GM12878 (cell line): Measurements from ENCODE around the gene ELP2. TPM values are rescaled to one million over a fixed set of nuclear protein-coding genes. Genes with fewer than 3 reads are reported as not detected.

Experiments used
- ATAC-seq: fragments of 200-7000 bp; cut with Tn5 transposase; 3 replicates; pipeline ENCODE4 v1.9.1; 2020; ENCODE audit warnings: mild to moderate bottlenecking, moderate library complexity
- BruUV-seq: library from RNA; stranded (reverse); fragments of 400-500 nt; replicated peaks from 2 replicates; lab custom pipeline; 2021; lab: Mats Ljungman, UMichigan
- CTCF ChIA-PET: fragments of 300-600 bp; sonication (Branson Sonifier 250); formaldehyde crosslinking; extraction: SDS; loops from one replicate; lab custom pipeline; 2021; ENCODE audit warnings: inconsistent platforms; lab: Yijun Ruan, JAX
- POLR2A ChIA-PET: fragments of 350-600 bp; formaldehyde crosslinking; extraction: SDS; loops from one replicate; lab custom pipeline; 2021; ENCODE audit warnings: inconsistent platforms; lab: Charles Lee
- RAD21 ChIA-PET: fragments of 300-600 bp; sonication (Branson Sonifier 250); formaldehyde crosslinking; loops from one replicate; lab custom pipeline; 2023; ENCODE audit warnings: antibody characterized with exemption; ENCODE audit not compliant: unreplicated experiment; lab: Charles Lee
- SMC1A ChIA-PET: fragments of 300-600 bp; sonication (Branson Sonifier 250); formaldehyde crosslinking; loops from one replicate; lab custom pipeline; 2023; ENCODE audit not compliant: unreplicated experiment, uncharacterized antibody; lab: Charles Lee
- DNase-seq: peaks from one replicate; pipeline ENCODE4 v3.0.0-alpha.2; 2011; ENCODE audit warnings: low read depth, low spot score
- FAIRE-seq: peaks from 3 replicates; lab custom pipeline; 2011; peaks lifted over from hg19 to GRCh38; lab: Jason Lieb, UNC
- H2AFZ ChIP-seq: 2 replicates; pipeline ENCODE4 v1.6.0; 2011; ENCODE audit warnings: low read depth, low read length, control low read depth; ENCODE audit not compliant: control insufficient read depth
- H3K27ac ChIP-seq: 2 replicates; pipeline ENCODE4 v1.5.1; 2011; ENCODE audit warnings: control low read depth; ENCODE audit not compliant: control insufficient read depth, insufficient read depth
- H3K27me3 ChIP-seq, 2 experiments: replicated peaks in 1 of 2; 2 replicates each; pipeline versions ENCODE4 v1.6.0 to v1.6.1; 2011; ENCODE audit warnings: low read length in 1 of 2; ENCODE audit not compliant: control insufficient read depth in 2 of 2, insufficient read depth in 2 of 2
- H3K36me3 ChIP-seq, 2 experiments: 2 replicates each; pipeline ENCODE4 v1.5.1; 2011; ENCODE audit warnings: low read length in 1 of 2; ENCODE audit not compliant: control insufficient read depth in 2 of 2, insufficient read depth in 2 of 2
- H3K4me1 ChIP-seq: 2 replicates; pipeline ENCODE4 v1.6.1; 2011; ENCODE audit warnings: mild to moderate bottlenecking, low read length, moderate library complexity, mixed read lengths; ENCODE audit not compliant: control insufficient read depth, insufficient read depth
- H3K4me2 ChIP-seq: 2 replicates; pipeline ENCODE4 v1.6.0; 2011; ENCODE audit warnings: control low read depth; ENCODE audit not compliant: control insufficient read depth, insufficient read depth
- H3K4me3 ChIP-seq: fragments of 200-600 bp; sonication (generic); 2 replicates; pipeline ENCODE4 v1.5.1; 2016
- H3K79me2 ChIP-seq: 2 replicates; pipeline ENCODE4 v1.6.0; 2011; ENCODE audit warnings: low read length; ENCODE audit not compliant: control insufficient read depth, insufficient read depth
- H3K9ac ChIP-seq: 2 replicates; pipeline ENCODE4 v1.8.0; 2011; ENCODE audit warnings: low read length, control low read depth, mixed read lengths; ENCODE audit not compliant: control insufficient read depth, insufficient read depth
- H3K9me3 ChIP-seq: replicated peaks from 3 replicates; pipeline ENCODE4 v1.5.1; 2011; ENCODE audit warnings: mild to moderate bottlenecking, low read length; ENCODE audit not compliant: control insufficient read depth, insufficient read depth
- H4K20me1 ChIP-seq: 2 replicates; pipeline ENCODE4 v1.6.0; 2011; ENCODE audit not compliant: control insufficient read depth, insufficient read depth
- BCL11A ChIP-seq: IDR thresholded peaks from 2 replicates; pipeline ENCODE4 v1.6.1; 2011; ENCODE audit warnings: low read depth, low read length
- FOXM1 ChIP-seq: IDR thresholded peaks from 2 replicates; pipeline ENCODE4 v1.6.1; 2012; ENCODE audit warnings: low read depth, mild to moderate bottlenecking, inconsistent platforms, low read length, moderate library complexity
- IKZF2 ChIP-seq, 2 experiments: fragments of 450-650 bp; IDR thresholded peaks; 2 replicates each; pipeline ENCODE4 v1.6.1; 2017; ENCODE audit warnings: mild to moderate bottlenecking in 2 of 2, moderate library complexity in 2 of 2
- KAT2A ChIP-seq: conservative IDR thresholded peaks from 2 replicates; pipeline ENCODE4 v1.6.1; 2011; ENCODE audit warnings: low read depth, low read length; ENCODE audit not compliant: control insufficient read depth
- NR2C1 ChIP-seq: fragments of 450-650 bp; IDR thresholded peaks from 2 replicates; pipeline ENCODE4 v1.6.1; 2017; ENCODE audit warnings: antibody characterized with exemption, mild to moderate bottlenecking, moderate library complexity
- RAD21 ChIP-seq: IDR thresholded peaks from 2 replicates; pipeline ENCODE4 v1.6.1; 2011; ENCODE audit warnings: mild to moderate bottlenecking, low read depth, low read length, moderate library complexity; ENCODE audit not compliant: insufficient read depth
- RAD51 ChIP-seq: fragments of 450-650 bp; IDR thresholded peaks from 2 replicates; pipeline ENCODE4 v1.6.1; 2016; ENCODE audit warnings: moderate library complexity, mild to moderate bottlenecking, inconsistent platforms
- RCOR1 ChIP-seq: conservative IDR thresholded peaks from 2 replicates; pipeline ENCODE4 v1.6.1; 2012; ENCODE audit warnings: low read depth, low read length, improper control_type of control experiment
- SMARCA5 ChIP-seq: fragments of 450-650 bp; IDR thresholded peaks from 2 replicates; pipeline ENCODE4 v1.6.1; 2017; ENCODE audit warnings: mild to moderate bottlenecking
- SUPT20H ChIP-seq: IDR thresholded peaks from 2 replicates; pipeline ENCODE4 v1.6.1; 2011; ENCODE audit warnings: low read depth, mild to moderate bottlenecking, low read length, moderate library complexity, borderline replicate concordance; ENCODE audit not compliant: control insufficient read depth
- TCF3 ChIP-seq: IDR thresholded peaks from 2 replicates; pipeline ENCODE4 v1.6.1; 2012; ENCODE audit warnings: low read depth, mild to moderate bottlenecking, low read length, borderline replicate concordance; ENCODE audit not compliant: insufficient read depth
- ZBED1 ChIP-seq: IDR thresholded peaks from 2 replicates; pipeline ENCODE4 v1.6.1; 2016; ENCODE audit warnings: borderline replicate concordance
- WGBS: methylation state at CpG from one replicate; pipeline ENCODE4 v1.1.6; 2016; ENCODE audit warnings: low lambda C conversion rate; ENCODE audit not compliant: insufficient replicate concordance, insufficient coverage; ENCODE audit errors: missing lambda C conversion rate; 5-methylcytosine and 5-hydroxymethylcytosine counted together
- in situ Hi-C: fragments of 300-500 bp; cut with MboI; formaldehyde crosslinking; loops from 9 replicates; pipeline ENCODE4 v1.14.3; 2018; ENCODE audit warnings: mixed read lengths
- intact Hi-C: fragments of 100-400 bp; cut with micrococcal nuclease; formaldehyde crosslinking; loops from one replicate; pipeline ENCODE4 v1.14.2; 2022; ENCODE audit not compliant: unreplicated experiment
- polyA plus RNA-seq, 11 experiments: library from polyadenylated mRNA; depleted of rRNA in 4 of 11; unstranded in 6 of 11; stranded (reverse) in 5 of 11; fragments of >200 nt; fragmentation: Nextera tagmentation in 4 of 11; fragmentation: Illumina TruSeq in 1 of 11; extraction: Ambion mirVana in 4 of 11; extraction: Trizol in 1 of 11; gene quantifications; 1 replicate in 1 of 11; 2 replicates in 10 of 11; pipeline versions ENCODE4 v1.2.1 to v1.2.3, GENCODE V29; 2011 to 2016; ENCODE audit warnings: inconsistent platforms in 2 of 11, missing spikeins in 2 of 11, low read depth in 1 of 11
- total RNA-seq, 4 experiments: library from RNA; depleted of rRNA in 3 of 4; stranded (reverse); fragments of >200 nt in 3 of 4; fragmentation: Illumina TruSeq in 1 of 4; extraction: Trizol in 1 of 4; gene quantifications; 2 replicates each; pipeline versions ENCODE4 v1.2.1 to v1.2.3, GENCODE V29; 2013 to 2021
- TF ChIP-seq, protein P1 (sequence below): IDR thresholded peaks from 2 replicates; pipeline ENCODE4 v1.6.1; 2011; ENCODE audit warnings: low read depth, mild to moderate bottlenecking, low read length, moderate library complexity, borderline replicate concordance; ENCODE audit errors: extremely low read depth
- TF ChIP-seq, protein P2 (sequence below): fragments of 450-650 bp; formaldehyde crosslinking; IDR thresholded peaks from 2 replicates; pipeline ENCODE4 v1.5.0; 2022; ENCODE audit warnings: mild to moderate bottlenecking, missing genetic modification characterization
- TF ChIP-seq, protein P3 (sequence below): IDR thresholded peaks from 2 replicates; pipeline ENCODE4 v1.6.1; 2011; ENCODE audit warnings: borderline replicate concordance, low read depth, mild to moderate bottlenecking, moderate library complexity, low read length; ENCODE audit not compliant: insufficient read depth, poor library complexity, severe bottlenecking
- TF ChIP-seq, protein P4 (sequence below): fragments of 150-350 bp; IDR thresholded peaks from 2 replicates; pipeline ENCODE4 v1.6.1; 2014; ENCODE audit warnings: mild to moderate bottlenecking, low read depth, low read length

ELP2 gene
- total and polyA plus RNA-seq, 10 of the 15 experiments (the other 5 are each of a cell fraction or from before 2014, with no cell fraction given): 56.9 to 134 (median 88.5) TPM

DNA sequence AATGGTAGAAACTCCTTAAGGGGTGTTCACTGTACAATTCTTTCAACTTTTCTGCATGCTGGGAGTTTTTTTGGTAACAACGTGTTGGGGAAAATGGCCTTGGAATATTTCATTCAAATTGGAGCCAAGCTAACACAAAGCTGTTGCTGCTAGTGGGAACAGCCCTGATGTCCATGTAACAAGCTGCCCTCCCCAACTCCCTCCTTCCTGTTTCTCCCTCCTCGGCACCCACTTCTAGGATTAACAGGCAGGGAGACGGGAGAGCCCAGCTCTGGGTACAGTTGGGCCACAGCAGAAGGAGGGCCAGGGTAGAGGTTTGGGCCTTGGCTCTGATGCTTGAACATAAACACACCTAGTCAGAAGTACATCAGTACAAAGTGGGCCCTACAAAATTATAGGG lies 48.2 kb downstream of the ELP2 start:
- in situ Hi-C loops (no loop called here), intact Hi-C loops (no loop called here)
- RAD21 ChIA-PET: no interaction called here
- Histone ChIP-seq H2AFZ (no peak overlapping the region), H3K79me2 (no peaks in the 10 kb centered on the region), H4K20me1 (no peaks in the 10 kb centered on the region), H3K27me3 (no peaks in the 10 kb centered on the region), H3K4me1 (peaks cover 8% of the 10 kb centered on the region), H3K4me2 (no peak overlapping the region), H3K27ac (no peak overlapping the region), H3K9ac (no peak overlapping the region), H3K9me3 (no peaks in the 10 kb centered on the region), H3K4me3 (no peak overlapping the region), H3K36me3 (peaks cover 7 to 25% of the 10 kb centered on the region in 2 experiments; a peak in 3 of 4 replicates)
- CTCF ChIA-PET: no interaction called here
- WGBS: 94% methylated on average over 3 of the region's 3 CpGs
- ATAC-seq: no peak
- no peak for TF ChIP-seq TCF3
- no peak for TF ChIP-seq RCOR1
- TF ChIP-seq, protein P1, sequence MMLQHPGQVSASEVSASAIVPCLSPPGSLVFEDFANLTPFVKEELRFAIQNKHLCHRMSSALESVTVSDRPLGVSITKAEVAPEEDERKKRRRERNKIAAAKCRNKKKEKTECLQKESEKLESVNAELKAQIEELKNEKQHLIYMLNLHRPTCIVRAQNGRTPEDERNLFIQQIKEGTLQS: no peak
- TF ChIP-seq ZBED1: no peak
- TF ChIP-seq, protein P2, sequence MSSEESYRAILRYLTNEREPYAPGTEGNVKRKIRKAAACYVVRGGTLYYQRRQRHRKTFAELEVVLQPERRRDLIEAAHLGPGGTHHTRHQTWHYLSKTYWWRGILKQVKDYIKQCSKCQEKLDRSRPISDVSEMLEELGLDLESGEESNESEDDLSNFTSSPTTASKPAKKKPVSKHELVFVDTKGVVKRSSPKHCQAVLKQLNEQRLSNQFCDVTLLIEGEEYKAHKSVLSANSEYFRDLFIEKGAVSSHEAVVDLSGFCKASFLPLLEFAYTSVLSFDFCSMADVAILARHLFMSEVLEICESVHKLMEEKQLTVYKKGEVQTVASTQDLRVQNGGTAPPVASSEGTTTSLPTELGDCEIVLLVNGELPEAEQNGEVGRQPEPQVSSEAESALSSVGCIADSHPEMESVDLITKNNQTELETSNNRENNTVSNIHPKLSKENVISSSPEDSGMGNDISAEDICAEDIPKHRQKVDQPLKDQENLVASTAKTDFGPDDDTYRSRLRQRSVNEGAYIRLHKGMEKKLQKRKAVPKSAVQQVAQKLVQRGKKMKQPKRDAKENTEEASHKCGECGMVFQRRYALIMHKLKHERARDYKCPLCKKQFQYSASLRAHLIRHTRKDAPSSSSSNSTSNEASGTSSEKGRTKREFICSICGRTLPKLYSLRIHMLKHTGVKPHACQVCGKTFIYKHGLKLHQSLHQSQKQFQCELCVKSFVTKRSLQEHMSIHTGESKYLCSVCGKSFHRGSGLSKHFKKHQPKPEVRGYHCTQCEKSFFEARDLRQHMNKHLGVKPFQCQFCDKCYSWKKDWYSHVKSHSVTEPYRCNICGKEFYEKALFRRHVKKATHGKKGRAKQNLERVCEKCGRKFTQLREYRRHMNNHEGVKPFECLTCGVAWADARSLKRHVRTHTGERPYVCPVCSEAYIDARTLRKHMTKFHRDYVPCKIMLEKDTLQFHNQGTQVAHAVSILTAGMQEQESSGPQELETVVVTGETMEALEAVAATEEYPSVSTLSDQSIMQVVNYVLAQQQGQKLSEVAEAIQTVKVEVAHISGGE: no peak
- TF ChIP-seq, protein P3, sequence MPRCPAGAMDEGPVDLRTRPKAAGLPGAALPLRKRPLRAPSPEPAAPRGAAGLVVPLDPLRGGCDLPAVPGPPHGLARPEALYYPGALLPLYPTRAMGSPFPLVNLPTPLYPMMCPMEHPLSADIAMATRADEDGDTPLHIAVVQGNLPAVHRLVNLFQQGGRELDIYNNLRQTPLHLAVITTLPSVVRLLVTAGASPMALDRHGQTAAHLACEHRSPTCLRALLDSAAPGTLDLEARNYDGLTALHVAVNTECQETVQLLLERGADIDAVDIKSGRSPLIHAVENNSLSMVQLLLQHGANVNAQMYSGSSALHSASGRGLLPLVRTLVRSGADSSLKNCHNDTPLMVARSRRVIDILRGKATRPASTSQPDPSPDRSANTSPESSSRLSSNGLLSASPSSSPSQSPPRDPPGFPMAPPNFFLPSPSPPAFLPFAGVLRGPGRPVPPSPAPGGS: no peak
- TF ChIP-seq NR2C1: no peak
- TF ChIP-seq BCL11A: no peak
- TF ChIP-seq SMARCA5: no peak
- TF ChIP-seq KAT2A: no peak
- no peak for TF ChIP-seq IKZF2 (IDR thresholded peaks at IDR 0.05)
- no peak for TF ChIP-seq RAD21
- TF ChIP-seq FOXM1: no peak
- TF ChIP-seq, protein P4, sequence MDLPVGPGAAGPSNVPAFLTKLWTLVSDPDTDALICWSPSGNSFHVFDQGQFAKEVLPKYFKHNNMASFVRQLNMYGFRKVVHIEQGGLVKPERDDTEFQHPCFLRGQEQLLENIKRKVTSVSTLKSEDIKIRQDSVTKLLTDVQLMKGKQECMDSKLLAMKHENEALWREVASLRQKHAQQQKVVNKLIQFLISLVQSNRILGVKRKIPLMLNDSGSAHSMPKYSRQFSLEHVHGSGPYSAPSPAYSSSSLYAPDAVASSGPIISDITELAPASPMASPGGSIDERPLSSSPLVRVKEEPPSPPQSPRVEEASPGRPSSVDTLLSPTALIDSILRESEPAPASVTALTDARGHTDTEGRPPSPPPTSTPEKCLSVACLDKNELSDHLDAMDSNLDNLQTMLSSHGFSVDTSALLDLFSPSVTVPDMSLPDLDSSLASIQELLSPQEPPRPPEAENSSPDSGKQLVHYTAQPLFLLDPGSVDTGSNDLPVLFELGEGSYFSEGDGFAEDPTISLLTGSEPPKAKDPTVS: no peak
- TF ChIP-seq RAD51: no peak
- TF ChIP-seq SUPT20H: no peak
- SMC1A ChIA-PET: no interaction called here
- BruUV-seq: no TSS peak
- POLR2A ChIA-PET: no interaction called here
- DNase-seq: no peak
- FAIRE-seq: no peak
